Neural crest cell (in vitro differentiated cells): Measurements from ENCODE around the gene ANKRD16. TPM values are rescaled to one million over a fixed set of nuclear protein-coding genes. Genes with fewer than 3 reads are reported as not detected.

Experiments
- DNase-seq: peaks from one replicate; pipeline ENCODE4 v3.0.0; 2021; ENCODE audit warnings: low read depth, mixed read lengths, low spot score
- H3K27ac Mint-ChIP-seq: one replicate; pipeline ENCODE4 v1.8.0; 2021; ENCODE audit warnings: mild to moderate bottlenecking, mixed read lengths; ENCODE audit not compliant: unreplicated experiment
- H3K27me3 Mint-ChIP-seq: 2 replicates; pipeline ENCODE4 v1.8.0; 2021; ENCODE audit warnings: low read depth, mild to moderate bottlenecking, mixed read lengths
- H3K36me3 Mint-ChIP-seq: 2 replicates; pipeline ENCODE4 v1.8.0; 2021; ENCODE audit warnings: low read depth, mild to moderate bottlenecking, mixed read lengths
- H3K4me1 Mint-ChIP-seq: 2 replicates; pipeline ENCODE4 v1.8.0; 2021; ENCODE audit warnings: mixed read lengths
- H3K4me3 Mint-ChIP-seq: one replicate; pipeline ENCODE4 v1.8.0; 2021; ENCODE audit warnings: mild to moderate bottlenecking, mixed read lengths
- H3K9me3 Mint-ChIP-seq: 2 replicates; pipeline ENCODE4 v1.8.0; 2021; ENCODE audit warnings: mixed read lengths
- total RNA-seq: library from RNA; stranded (reverse); gene quantifications from 2 replicates; pipeline ENCODE4 v1.2.1, GENCODE V29; 2021
- TF ChIP-seq, protein P1 (sequence below): fragments of 200-600 bp; sonication (generic); conservative IDR thresholded peaks from 2 replicates; pipeline ENCODE4 v1.5.0; 2021; ENCODE audit warnings: antibody characterized with exemption, mild to moderate bottlenecking

ANKRD16 gene
- total RNA-seq, 1 donor from 2014 or later = 13.3 TPM

DNA sequence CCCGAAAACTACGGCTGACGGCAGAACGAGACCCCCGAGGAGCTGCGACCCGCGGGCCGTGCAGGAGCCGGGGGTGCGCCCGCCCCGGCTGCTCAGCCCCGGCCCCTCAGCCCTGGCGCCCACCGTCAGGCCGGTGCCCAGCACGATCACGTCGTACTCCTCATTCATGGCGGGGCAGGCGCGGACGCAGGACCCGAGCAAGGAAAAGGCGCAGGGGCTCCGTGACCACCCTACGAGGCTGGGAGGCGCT is 76.7 kb downstream of the ANKRD16 start:
- peak overlapping the region; percentile 94 for H3K4me3 Mint-ChIP-seq
- H3K36me3 Mint-ChIP-seq = peaks cover 6% of the 10 kb centered on the region
- no peaks in the 10 kb centered on the region for H3K27me3 Mint-ChIP-seq
- no peak for DNase-seq
- TF ChIP-seq, protein P1, sequence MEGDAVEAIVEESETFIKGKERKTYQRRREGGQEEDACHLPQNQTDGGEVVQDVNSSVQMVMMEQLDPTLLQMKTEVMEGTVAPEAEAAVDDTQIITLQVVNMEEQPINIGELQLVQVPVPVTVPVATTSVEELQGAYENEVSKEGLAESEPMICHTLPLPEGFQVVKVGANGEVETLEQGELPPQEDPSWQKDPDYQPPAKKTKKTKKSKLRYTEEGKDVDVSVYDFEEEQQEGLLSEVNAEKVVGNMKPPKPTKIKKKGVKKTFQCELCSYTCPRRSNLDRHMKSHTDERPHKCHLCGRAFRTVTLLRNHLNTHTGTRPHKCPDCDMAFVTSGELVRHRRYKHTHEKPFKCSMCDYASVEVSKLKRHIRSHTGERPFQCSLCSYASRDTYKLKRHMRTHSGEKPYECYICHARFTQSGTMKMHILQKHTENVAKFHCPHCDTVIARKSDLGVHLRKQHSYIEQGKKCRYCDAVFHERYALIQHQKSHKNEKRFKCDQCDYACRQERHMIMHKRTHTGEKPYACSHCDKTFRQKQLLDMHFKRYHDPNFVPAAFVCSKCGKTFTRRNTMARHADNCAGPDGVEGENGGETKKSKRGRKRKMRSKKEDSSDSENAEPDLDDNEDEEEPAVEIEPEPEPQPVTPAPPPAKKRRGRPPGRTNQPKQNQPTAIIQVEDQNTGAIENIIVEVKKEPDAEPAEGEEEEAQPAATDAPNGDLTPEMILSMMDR = no peak
- peaks cover 47% of the 10 kb centered on the region for H3K4me1 Mint-ChIP-seq
- H3K27ac Mint-ChIP-seq = peak overlapping the region; percentile 99
- H3K9me3 Mint-ChIP-seq = peaks cover 2% of the 10 kb centered on the region

DNA sequence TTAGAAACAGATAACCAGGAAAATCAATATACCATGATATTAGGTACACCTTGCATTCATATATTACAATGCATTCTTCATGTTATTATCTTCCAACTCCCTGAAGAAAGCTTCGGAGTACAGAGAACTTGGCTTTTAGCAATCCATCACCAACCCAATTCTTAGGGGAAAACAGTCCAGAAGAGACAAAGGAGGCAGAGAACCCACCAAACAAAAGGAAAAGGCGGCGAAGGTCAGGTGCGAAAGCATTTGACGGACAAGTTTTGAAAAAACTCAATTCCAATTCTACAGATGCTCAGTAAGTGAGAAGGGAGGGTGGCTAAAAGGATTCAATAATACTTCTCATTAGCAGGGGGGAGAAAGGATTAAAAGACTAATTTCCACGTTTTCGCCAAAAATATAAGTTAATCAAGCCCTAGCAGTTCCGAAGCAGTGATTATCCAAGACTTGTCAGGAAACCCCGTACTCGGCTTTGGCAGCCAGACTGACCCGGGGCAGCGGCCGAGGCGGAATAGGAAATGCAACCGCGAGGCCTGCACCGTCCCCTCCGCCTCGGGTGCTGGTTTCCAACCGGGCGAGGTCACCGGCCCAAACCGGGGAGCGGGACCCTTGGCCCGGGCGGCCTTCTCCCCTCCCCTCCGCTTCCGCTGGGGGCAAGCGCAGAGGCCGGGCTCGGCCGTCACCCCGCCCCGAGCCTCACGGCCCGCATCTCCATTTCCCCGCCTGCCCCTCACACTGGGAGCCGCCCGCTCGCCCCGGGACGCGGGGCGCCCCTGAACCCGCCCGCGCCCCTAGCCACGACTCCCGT is 77.2 kb downstream of the ANKRD16 start:
- peak overlapping the region; percentile 59 for H3K27ac Mint-ChIP-seq
- H3K4me3 Mint-ChIP-seq = peak overlapping the region; percentile 94
- H3K27me3 Mint-ChIP-seq = no peaks in the 10 kb centered on the region
- H3K36me3 Mint-ChIP-seq = peaks cover 6% of the 10 kb centered on the region
- TF ChIP-seq, protein P1 = peak; percentile 5
- DNase-seq = peak; percentile 30
- peaks cover 50% of the 10 kb centered on the region for H3K4me1 Mint-ChIP-seq
- peaks cover 2% of the 10 kb centered on the region for H3K9me3 Mint-ChIP-seq

Other genes starting within 250 kb of the ANKRD16 start
- 40.8 and 41.0 TPM in 2 replicates for gene ASB13, start 223.3 kb downstream of the ANKRD16 start, total RNA-seq
- gene TASOR2, start 205.1 kb downstream of the ANKRD16 start, total RNA-seq = 49.1 and 49.8 TPM in 2 replicates
- 346 and 356 TPM in 2 replicates for gene GDI2, start 76.5 kb downstream of the ANKRD16 start, total RNA-seq
- 73.7 and 74.6 TPM in 2 replicates for gene FBH1, start 350 bp upstream of the ANKRD16 start, total RNA-seq
- gene IL15RA, start 87.7 kb upstream of the ANKRD16 start, total RNA-seq = not detected in 2 replicates
- gene IL2RA, start 172.5 kb upstream of the ANKRD16 start, total RNA-seq = not detected in 2 replicates
- gene RBM17, start 199.1 kb upstream of the ANKRD16 start, total RNA-seq = 142 and 156 TPM in 2 replicates